ENCODE results near the gene SAT2. TPM values are rescaled to one million over a fixed set of nuclear protein-coding genes. Genes with fewer than 3 reads are reported as not detected.

The SAT2 gene
- total and polyA plus RNA-seq, 8 donors, result 11.6 to 235 (median 129) TPM

DNA sequence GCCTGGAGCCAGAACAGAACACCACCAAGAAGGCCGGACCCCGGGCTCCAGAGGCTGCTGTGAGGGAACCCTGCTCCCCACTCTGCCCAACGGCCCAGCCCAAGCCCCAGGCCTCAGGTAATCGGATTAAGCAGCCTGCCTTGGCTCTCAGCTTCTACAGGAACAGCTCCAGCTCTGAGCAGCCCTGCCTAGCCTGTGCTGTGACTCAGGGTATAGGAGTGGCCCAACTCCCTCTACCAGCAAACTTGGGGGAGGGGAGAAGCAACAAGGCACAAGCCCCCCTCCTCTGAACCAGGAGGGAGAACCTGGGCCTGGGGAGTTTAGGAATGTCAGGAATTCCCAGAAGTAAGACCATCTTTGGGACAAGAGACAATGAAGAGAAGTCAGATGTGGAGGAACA is 36.9 kb downstream of the SAT2 start:
- no peak for DNase-seq
- Histone ChIP-seq H3K9me3 (no peaks in the 10 kb centered on the region), H3K27me3 (no peaks in the 10 kb centered on the region), H3K36me3 (peaks cover 47 to 96% (median 83%) of the 10 kb centered on the region in 4 donors), H3K4me1 (peaks cover 14 to 50% (median 38%) of the 10 kb centered on the region in 4 donors), H3K27ac (peak overlapping the region in 1 of 5 donors; percentile 10), H3K4me3 (no peak overlapping the region)
- 72 to 86% (median 76%) methylated on average over 4 of the region's 4 CpGs for WGBS, 5 donors
- intact Hi-C loops (cut with DNase I; ENCODE audit: low total_unique reads), result no loop called here
- TF ChIP-seq, protein P1, sequence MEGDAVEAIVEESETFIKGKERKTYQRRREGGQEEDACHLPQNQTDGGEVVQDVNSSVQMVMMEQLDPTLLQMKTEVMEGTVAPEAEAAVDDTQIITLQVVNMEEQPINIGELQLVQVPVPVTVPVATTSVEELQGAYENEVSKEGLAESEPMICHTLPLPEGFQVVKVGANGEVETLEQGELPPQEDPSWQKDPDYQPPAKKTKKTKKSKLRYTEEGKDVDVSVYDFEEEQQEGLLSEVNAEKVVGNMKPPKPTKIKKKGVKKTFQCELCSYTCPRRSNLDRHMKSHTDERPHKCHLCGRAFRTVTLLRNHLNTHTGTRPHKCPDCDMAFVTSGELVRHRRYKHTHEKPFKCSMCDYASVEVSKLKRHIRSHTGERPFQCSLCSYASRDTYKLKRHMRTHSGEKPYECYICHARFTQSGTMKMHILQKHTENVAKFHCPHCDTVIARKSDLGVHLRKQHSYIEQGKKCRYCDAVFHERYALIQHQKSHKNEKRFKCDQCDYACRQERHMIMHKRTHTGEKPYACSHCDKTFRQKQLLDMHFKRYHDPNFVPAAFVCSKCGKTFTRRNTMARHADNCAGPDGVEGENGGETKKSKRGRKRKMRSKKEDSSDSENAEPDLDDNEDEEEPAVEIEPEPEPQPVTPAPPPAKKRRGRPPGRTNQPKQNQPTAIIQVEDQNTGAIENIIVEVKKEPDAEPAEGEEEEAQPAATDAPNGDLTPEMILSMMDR (IDR thresholded peaks at IDR 0.05), result no peak
- TF ChIP-seq EP300 (IDR thresholded peaks at IDR 0.05) (no peak), POLR2A (IDR thresholded peaks at IDR 0.05) (no peak), POLR2AphosphoS5 (IDR thresholded peaks at IDR 0.05) (no peak)

GRCh38 chr17:7589891-7590691 is 37.5 kb downstream of the SAT2 start, which contains the start of gene SOX15:
Gene SOX15 (minus strand): TSS chr17:7590094. CDS start chr17:7589676, 418 bp downstream.
- H3K27me3 ChIP-seq, result no peaks in the 10 kb centered on the region
- H3K27ac ChIP-seq, result peak within 1 kb of the TSS; percentile 10 to 83 (median 59)
- H3K36me3 ChIP-seq, result peaks cover 41 to 89% (median 76%) of the 10 kb centered on the region in 4 donors
- DNase-seq, result peak in 1 of 2 donors; percentile 55
- intact Hi-C loops (cut with DNase I; ENCODE audit: low total_unique reads), result no loop called here
- TF ChIP-seq POLR2A (IDR thresholded peaks at IDR 0.05) (no peak), EP300 (IDR thresholded peaks at IDR 0.05) (no peak), POLR2AphosphoS5 (IDR thresholded peaks at IDR 0.05) (no peak)
- TF ChIP-seq, protein P1 (IDR thresholded peaks at IDR 0.05), result no peak
- peak within 1 kb of the TSS; percentile 38 to 55 (median 44) for H3K4me3 ChIP-seq
- no peaks in the 10 kb centered on the region for H3K9me3 ChIP-seq
- peaks cover 15 to 57% (median 45%) of the 10 kb centered on the region in 4 donors for H3K4me1 ChIP-seq
- 60 to 70% (median 61%) methylated on average over 19 to 24 of the region's 24 CpGs for WGBS, 5 donors

DNA sequence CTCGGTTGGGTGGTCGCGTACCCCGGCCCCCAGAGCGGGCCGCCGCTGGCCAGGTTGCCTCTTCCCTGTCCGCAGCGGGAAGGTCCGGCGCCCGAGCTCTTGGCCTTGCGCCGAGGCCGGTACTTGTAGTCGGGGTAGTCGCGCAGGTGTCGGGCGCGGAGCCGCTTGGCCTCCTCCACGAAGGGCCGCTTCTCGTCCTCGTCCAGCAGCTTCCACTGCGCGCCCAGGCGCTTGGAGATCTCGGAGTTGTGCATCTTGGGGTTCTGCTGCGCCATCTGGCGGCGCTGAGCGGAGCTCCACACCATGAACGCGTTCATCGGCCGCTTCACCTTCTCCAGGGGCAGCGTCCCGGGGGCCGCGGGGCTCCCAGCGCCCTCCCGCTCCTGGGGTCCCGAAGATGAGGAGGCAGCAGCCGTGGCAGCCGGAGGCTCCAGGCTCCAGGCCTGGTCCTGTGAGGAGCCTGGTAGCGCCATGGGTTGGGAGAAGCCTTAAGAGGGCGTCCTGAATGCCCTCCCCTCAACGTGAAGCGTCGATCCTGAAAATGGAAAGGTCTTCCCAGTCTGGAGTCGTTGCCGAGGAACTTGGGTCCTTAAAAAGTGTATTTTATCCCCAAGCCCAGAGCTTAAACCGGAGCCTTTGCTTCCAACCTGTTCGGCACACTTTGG is 38.3 kb downstream of the SAT2 start:
- Histone ChIP-seq H3K27ac (peak overlapping the region; percentile 10 to 83 (median 59)), H3K4me3 (peak overlapping the region; percentile 38 to 55 (median 44)), H3K9me3 (no peaks in the 10 kb centered on the region), H3K4me1 (peaks cover 22 to 64% (median 52%) of the 10 kb centered on the region in 4 donors), H3K27me3 (no peaks in the 10 kb centered on the region), H3K36me3 (peaks cover 33 to 82% (median 69%) of the 10 kb centered on the region in 4 donors)
- DNase-seq, result peak; percentile 86 to 95
- intact Hi-C loops (cut with DNase I; ENCODE audit: low total_unique reads), result no loop called here
- WGBS, 5 donors, result 16 to 27% (median 18%) methylated on average over 20 to 56 of the region's 56 CpGs
- no peak for TF ChIP-seq EP300 (IDR thresholded peaks at IDR 0.05)
- TF ChIP-seq POLR2AphosphoS5 (IDR thresholded peaks at IDR 0.05), result peak; percentile 37 to 78 (median 47)
- no peak for TF ChIP-seq POLR2A (IDR thresholded peaks at IDR 0.05)
- TF ChIP-seq, protein P1 (IDR thresholded peaks at IDR 0.05), result peak in 5 of 7 experiments; percentile 72 to 90 (median 84)

DNA sequence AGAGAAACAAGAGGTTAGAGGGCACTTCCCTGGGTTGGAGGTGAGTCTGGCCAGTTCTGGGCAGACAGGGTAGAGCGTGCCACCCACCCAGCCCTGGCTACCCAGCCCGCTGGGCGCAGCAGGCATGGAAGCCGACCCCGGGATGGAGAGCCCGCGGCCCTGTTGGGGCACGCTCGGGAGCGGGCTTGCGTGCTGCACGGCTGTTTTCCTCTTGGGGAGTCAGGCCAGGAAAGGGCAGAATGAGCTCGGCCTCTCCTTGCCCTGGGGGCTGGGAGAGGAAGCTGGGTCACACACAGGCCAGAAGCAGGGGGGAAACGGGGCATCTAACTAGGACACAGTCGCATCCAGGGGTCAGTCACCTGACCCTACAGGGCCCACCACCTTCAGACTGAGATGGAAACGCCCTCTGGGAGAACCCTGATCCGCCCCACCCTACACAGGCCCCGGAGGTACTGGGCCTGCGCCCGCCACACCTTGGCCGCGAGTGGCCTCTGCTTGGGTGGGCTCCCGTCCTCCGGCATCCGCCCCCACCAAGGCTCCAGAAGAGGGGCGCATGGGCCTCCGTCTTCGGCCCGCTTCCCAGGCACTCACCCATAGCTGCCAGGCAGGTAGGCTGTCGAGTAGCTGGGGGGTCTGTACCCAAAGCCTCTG is 38.9 kb downstream of the SAT2 start:
- TF ChIP-seq POLR2A (IDR thresholded peaks at IDR 0.05) (no peak), EP300 (IDR thresholded peaks at IDR 0.05) (no peak), POLR2AphosphoS5 (IDR thresholded peaks at IDR 0.05) (no peak)
- TF ChIP-seq, protein P1 (IDR thresholded peaks at IDR 0.05), result no peak
- peak overlapping the region; percentile 38 to 55 (median 44) for H3K4me3 ChIP-seq
- H3K27ac ChIP-seq, result peak overlapping the region; percentile 10 to 83 (median 59)
- 64 to 84% (median 75%) methylated on average over 17 to 30 of the region's 30 CpGs for WGBS, 5 donors
- DNase-seq, result no peak
- H3K9me3 ChIP-seq, result no peaks in the 10 kb centered on the region
- H3K4me1 ChIP-seq, result peaks cover 23 to 66% (median 55%) of the 10 kb centered on the region in 4 donors
- no peaks in the 10 kb centered on the region for H3K27me3 ChIP-seq
- peaks cover 27 to 75% (median 62%) of the 10 kb centered on the region in 4 donors for H3K36me3 ChIP-seq
- intact Hi-C loops (cut with DNase I; ENCODE audit: low total_unique reads), result no loop called here
